GM23248 (cell line): ENCODE results near the gene ISG20L2.

ENCODE experiments used
- EZH2 ChIP-seq: fragments of 200-600 bp; sonication (generic); IDR thresholded peaks from 2 replicates; pipeline ENCODE4 v1.6.1; 2018; ENCODE audit warnings: antibody characterized with exemption, mild to moderate bottlenecking; ENCODE audit not compliant: insufficient read depth, poor library complexity, severe bottlenecking
- EZH2phosphoT487 ChIP-seq: fragments of 200-600 bp; sonication (generic); IDR thresholded peaks from 2 replicates; pipeline ENCODE4 v1.6.1; 2018; ENCODE audit warnings: antibody characterized with exemption, moderate library complexity, mild to moderate bottlenecking, low read depth; ENCODE audit not compliant: insufficient read depth

- TF ChIP-seq EZH2 (no peak), EZH2phosphoT487 (no peak)
These were observed 22.3 kb upstream of the ISG20L2 start for GRCh38 chr1:156750711-156751450.
